Measurements from ENCODE around the gene AIPL1. TPM values are rescaled to one million over a fixed set of nuclear protein-coding genes. Genes with fewer than 3 reads are reported as not detected.

Gene AIPL1
- total and polyA plus RNA-seq, 2 donors (not counting 3 experiments of a cell fraction or from before 2014, with no cell fraction given), result not detected

GRCh38 chr17:6460531-6461161, 25.7 kb upstream of the AIPL1 start:
- no peaks in the 10 kb centered on the region for H3K27me3 ChIP-seq (ENCODE audit: control insufficient read depth in 2 of 2, insufficient read depth in 2 of 2, low read length in 2 of 2)
- dilution Hi-C loops (cut with MboI; ENCODE audit: extremely low pct_ligation_motif_present, low sequenced_read_pairs), result no loop called here
- H3K27ac ChIP-seq (ENCODE audit: insufficient read depth, low read depth, low read length), result no peak overlapping the region
- DNase-seq (ENCODE audit: low read depth, low spot score) (no peak), FAIRE-seq (no peak)
- no peak overlapping the region for H3K4me2 ChIP-seq (ENCODE audit: insufficient read depth, low read length)
- no peak overlapping the region for H2AFZ ChIP-seq (ENCODE audit: low read depth, low read length)
- no peaks in the 10 kb centered on the region for H3K9me3 ChIP-seq (replicated peaks; ENCODE audit: control insufficient read depth, insufficient read depth, low read length)
- POLR2A ChIA-PET, result no interaction called here
- H3K9me1 ChIP-seq (replicated peaks; ENCODE audit: control insufficient read depth, extremely low read depth, insufficient read depth, low read length), result no peaks in the 10 kb centered on the region
- no TSS peak for BruUV-seq (replicated peaks)
- H3K4me1 ChIP-seq (ENCODE audit: control insufficient read depth, extremely low read depth, insufficient read depth, low read length), result peaks cover 8% of the 10 kb centered on the region
- H4K20me1 ChIP-seq (replicated peaks; ENCODE audit: control insufficient read depth, extremely low read depth, insufficient read depth, low read length), result no peaks in the 10 kb centered on the region
- no peak overlapping the region for H3K9ac ChIP-seq (replicated peaks; ENCODE audit: extremely low read depth, insufficient read depth, low read length)
- no peak overlapping the region for H3K4me3 ChIP-seq (replicated peaks in 1 of 3; ENCODE audit: insufficient read depth in 1 of 3, low read depth in 1 of 3, low read length in 3 of 3)
- intact Hi-C loops (cut with micrococcal nuclease), result no loop called here
- TF ChIP-seq MAX (IDR thresholded peaks at IDR 0.05; ENCODE audit: insufficient read depth, insufficient read length), result no peak
- no peak for TF ChIP-seq MYC (IDR thresholded peaks at IDR 0.05; ENCODE audit: low read depth, low read length)
- TF ChIP-seq GATA2 (IDR thresholded peaks at IDR 0.05; ENCODE audit: insufficient read depth, insufficient read length, low read depth, low read length), result no peak
- no peak for TF ChIP-seq POLR2AphosphoS5 (IDR thresholded peaks at IDR 0.05; ENCODE audit: insufficient read depth, low read depth, low read length)
- TF ChIP-seq POLR2A (IDR thresholded peaks at IDR 0.05; ENCODE audit: low read depth, low read length), result no peak
- no peak for TF ChIP-seq EZH2 (IDR thresholded peaks at IDR 0.05; ENCODE audit: borderline replicate concordance, low read depth, low read length, severe bottlenecking)
- TF ChIP-seq JUN (IDR thresholded peaks at IDR 0.05; ENCODE audit: borderline replicate concordance, insufficient read depth, insufficient read length, low read depth), result no peak
- TF ChIP-seq CTCF (IDR thresholded peaks at IDR 0.05; ENCODE audit: extremely low read depth in 1 of 2, insufficient read depth in 1 of 2, low read depth in 1 of 2, low read length in 2 of 2), result no peak
- no peak for TF ChIP-seq FOS (IDR thresholded peaks at IDR 0.05; ENCODE audit: borderline replicate concordance, insufficient read depth, low read length)
- no peaks in the 10 kb centered on the region for H3K36me3 ChIP-seq (ENCODE audit: control insufficient read depth in 2 of 2, extremely low read depth in 1 of 2, insufficient read depth in 2 of 2, low read length in 2 of 2)
- CTCF ChIA-PET, result interaction anchor here (1.3 to 1.5 kb wide), 2 partner anchors 11 to 12 kb away, joined by 4 read pairs; no protein-coding TSS in a partner anchor
- no peaks in the 10 kb centered on the region for H3K79me2 ChIP-seq (ENCODE audit: control insufficient read depth, insufficient read depth, low read length)

Data from endothelial cell of umbilical vein (primary cell).